SKM-1 (cell line): Measurements from ENCODE around the gene ACAA2.
"Not testable (repeated sequence)": the region's sequence is repeated elsewhere in the genome, so short reads cannot be mapped to it uniquely, and the experiment has no call there.

Experiments
- DNase-seq: peaks from one replicate; lab custom pipeline; 2025; ENCODE audit not compliant: unreplicated experiment; lab: John Stamatoyannopoulos, UW

The ACAA2 gene

DNA sequence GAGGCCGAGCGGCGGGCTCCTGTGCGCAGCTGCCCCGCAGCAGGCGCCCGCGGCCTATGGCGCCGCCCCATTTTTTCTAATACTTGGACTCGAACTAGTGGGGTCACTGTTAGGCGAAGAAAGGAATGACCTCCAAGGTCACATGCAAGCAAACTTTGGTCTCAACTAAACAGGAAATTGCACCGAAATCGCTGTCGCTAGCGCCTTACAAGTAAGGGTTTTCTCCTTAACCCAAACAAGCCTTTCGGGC, 339 bp downstream of the ACAA2 start:
- no peak for DNase-seq

DNA sequence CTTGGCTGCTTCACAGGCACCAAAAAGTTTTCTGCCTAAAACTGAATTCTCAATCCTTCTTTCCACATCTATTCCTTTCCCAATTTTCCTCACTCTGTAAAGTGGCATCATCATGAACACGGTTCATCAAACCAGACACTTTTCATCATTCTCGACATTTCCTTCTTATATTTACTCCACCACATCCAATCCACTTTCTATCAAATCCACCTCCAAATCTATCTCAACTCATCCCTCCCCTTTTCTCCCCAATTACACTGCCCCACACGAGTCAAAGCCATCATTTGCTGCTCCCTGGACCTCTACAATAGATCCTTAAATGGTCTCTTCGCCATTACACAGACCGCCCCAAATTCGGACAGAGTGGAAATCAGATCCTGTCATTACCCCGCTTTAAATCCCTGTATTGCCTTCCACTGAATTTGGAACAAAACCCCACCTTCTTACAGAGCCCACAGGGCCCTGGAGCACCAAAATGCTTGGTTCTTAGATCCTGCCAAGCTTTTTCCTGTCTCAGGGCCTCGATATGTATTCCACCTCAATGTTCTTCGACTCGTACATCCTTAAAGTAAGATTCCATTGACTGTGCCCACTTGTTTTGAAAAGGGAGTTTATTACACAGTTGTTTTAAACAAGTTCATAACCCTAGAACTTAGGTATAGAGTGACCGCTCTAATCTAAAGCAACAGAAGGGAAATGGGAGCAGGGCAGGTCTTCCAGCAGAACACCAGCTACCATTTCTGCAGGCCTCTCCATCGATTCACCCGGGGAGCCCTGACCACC, 856 bp downstream of the ACAA2 start:
- no peak for DNase-seq

DNA sequence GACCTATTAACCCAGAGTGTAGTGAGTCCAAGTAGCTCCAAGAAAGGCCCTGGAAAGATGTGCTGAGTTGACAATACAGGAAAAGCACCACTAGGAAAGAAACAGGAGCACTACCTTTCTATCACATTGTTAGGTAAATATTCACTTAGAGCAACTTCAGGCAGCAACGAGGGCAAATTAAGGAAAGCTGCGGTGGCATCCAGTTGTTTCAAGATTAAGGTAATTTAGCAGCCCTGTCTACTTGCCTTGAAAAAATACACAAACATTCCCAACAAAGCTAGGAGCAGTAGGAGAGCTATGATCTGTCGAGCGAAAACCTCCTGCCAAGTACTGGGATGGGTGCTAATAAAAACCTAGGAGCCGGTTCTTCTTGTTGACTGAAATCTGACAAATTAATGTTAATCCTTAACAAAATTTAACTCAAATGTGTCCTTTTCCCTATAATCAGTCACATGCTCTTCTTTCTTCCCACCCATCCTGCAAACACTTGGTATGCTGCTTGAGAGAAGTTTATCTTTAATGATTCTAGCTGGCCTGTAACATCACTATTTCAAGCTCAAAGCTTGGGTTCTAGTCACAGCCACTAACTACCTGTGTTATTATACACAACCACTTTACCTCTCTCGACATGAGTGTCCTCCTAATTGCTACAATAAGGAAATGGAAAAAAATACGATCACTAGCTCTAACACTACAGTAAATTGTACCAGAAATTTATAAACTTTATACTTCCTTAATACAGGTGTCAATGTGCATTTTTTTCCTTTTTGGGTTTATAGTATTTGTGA, 2.0 kb downstream of the ACAA2 start:
- no peak for DNase-seq

DNA sequence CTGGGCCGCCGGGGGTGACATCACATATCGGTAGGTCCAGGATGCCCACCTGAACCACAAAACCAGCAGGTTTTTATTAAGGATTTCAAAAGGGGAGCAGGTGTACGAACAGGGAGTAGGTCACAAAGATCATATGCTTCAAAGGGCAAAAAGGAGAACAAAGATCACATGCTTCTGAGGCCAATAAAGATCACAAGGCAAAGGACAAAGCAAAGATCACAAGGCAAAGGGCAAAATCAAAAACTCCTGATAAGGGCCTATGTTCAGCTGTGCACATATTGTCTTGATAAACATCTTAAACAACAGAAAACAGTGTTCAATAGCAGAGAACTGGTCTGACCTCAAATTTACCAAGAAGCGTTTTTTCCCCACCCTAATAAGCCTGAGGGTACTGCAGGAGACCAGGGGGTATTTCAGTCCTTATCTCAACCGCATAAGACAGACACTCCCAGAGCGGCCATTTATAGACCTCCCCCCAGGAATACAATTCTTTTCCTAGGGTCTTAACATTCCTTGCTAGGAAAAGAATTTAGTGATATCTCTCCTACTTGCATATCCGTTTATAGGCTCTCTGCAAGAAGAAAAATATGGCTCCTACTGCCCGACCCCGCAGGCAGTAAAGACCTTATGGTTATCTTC, 4.7 kb downstream of the ACAA2 start:
- DNase-seq: not testable (repeated sequence)

GRCh38 chr18:49804096-49804495, 9.2 kb downstream of the ACAA2 start:
- DNase-seq: no peak

GRCh38 chr18:49802623-49803022, 10.7 kb downstream of the ACAA2 start:
- no peak for DNase-seq

GRCh38 chr18:49800491-49800890, 12.8 kb downstream of the ACAA2 start:
- not testable (repeated sequence) for DNase-seq

DNA sequence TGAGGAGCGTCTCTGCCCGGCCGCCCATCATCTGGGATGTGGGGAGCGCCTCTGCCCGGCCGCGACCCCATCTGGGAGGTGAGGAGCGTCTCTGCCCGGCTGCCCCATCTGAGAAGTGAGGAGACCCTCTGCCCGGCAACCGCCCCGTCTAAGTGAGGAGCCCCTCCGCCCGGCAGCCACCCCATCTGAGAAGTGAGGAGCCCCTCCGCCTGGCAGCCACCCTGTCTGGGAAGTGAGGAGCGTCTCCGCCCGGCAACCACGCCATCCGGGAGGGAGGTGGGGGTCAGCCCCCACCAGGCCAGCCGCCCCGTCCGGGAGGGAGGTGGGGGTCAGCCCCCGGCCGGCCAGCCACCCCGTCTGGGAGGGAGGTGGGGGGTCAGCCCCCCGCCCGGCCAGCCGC, 13.5 kb downstream of the ACAA2 start:
- not testable (repeated sequence) for DNase-seq

DNA sequence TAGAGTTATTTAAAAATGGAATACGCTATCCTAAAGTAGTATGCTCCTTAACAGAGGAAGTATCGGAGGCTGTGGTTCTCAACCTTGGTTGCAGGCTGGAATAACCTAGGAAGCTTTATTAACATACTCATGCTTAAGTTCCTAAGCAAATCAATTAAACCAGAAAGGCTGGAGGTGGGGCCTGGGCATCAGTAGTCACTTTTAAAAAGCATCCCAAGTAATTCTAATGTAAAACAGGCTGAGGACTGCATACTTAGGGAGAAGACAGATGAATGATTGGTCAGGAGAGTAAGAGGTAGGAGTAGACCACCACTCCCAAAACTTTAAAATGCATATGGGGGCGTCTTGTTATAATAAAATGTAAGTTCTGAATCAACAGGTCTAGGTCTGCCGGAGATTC, 15.3 kb downstream of the ACAA2 start:
- DNase-seq: no peak

GRCh38 chr18:49795612-49796552, 17.5 kb downstream of the ACAA2 start:
- no peak for DNase-seq

DNA sequence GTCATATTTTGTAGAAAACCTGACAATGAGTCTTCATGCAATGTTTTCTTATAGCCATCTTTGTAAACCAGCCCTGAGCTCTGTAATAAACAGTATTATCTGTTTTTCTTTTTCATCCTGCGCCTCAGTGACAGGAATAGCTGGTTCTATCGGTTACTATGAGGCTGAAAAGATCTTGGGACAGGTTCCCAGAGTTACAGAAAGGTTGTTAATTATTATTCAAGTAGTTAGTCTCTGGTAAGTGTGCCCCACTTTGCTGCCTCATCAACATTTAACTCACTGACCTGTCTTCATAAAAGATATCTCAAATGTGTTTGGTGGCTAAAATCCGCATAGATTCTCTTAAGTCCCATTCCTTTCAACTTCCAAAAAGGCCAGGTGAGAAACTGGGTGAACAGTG, 18.6 kb downstream of the ACAA2 start:
- no peak for DNase-seq

DNA sequence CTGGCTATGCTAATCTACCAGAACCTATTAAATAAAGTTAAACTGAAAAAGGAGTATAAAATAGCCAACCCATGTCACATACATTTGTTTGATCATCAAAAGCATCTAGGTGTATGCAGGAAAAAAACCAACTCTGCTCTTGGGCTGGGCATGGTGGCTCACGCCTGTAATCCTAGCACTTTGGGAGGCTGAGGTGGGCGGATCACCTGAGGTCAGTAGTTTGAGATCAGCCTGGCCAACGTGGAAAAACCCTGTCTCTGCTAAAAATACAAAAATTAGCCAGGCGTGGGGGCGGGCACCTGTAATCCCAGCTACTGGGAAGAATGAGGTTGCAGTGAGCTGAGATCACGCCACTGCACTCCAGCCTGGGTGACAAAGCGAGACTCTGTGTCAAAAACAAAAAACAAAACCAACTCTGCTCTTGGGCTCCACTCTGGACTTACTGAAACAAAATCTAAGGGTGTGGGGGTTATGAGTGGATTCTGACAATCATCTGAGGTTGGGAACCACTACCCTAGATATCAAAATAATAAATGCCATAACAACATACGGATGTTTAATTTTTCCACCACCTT, 23.7 kb downstream of the ACAA2 start:
- DNase-seq: not testable (repeated sequence)

DNA sequence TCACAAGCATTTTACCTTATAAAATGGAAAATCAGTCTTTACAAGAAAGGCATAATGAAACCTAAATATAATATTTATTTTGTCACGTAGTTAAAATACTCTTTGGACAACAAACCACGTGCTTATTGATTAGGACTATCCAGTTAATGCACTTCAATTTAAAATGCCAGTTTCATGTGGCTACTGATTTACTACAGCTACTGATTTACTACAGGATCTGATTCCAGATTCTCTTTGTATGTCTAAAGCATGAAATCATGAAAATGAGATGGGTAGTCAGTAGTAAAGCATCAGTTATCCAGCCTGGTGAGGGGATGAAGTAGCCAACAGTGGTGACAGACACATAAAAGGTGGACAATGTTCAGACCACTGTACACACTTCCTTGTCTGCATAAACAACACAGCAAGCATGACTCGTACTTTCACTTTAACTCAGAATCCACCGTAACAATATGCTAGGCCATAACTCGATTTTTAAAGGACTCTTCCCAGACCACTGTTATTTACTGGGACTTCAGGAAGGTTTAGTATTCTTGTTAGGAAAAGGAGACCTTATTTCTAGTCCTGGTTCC, 24.9 kb downstream of the ACAA2 start:
- no peak for DNase-seq

GRCh38 chr18:49786019-49786720, 27.2 kb downstream of the ACAA2 start:
- no peak for DNase-seq

DNA sequence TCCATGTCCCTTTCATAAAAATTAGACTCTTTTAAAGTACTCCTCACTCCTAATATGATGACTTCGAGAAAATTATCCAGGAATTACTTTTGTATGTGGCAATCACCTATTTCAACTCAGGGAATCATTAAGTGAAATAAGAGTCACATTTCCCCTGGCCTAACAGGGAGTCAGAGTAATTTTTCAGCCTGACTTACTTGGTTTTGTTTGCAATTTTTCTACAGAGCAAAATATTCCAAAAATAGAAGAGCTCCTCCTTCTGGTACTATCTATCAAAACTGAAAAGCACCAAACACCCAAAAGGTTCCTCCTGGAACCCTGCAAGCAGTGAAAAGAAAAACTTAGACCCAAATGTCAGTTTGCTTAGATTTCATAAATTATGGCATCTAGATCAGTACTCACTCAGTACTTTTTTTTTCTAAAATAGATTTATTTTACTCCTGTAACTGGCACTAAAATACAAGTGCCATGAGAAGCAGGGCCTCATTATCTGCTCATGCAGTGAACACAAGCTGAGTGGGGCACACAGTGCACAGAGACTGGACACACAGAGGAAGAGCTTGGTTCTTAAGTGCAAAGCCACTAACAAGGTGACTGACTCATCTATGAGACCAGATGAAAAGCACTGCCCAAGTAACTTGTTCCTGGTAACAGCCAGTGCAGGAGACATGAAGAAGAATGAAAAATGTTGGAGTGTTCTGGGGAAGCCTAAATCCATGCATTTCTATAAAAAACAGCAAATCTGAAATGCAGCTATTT, 28.7 kb downstream of the ACAA2 start:
- no peak for DNase-seq

GRCh38 chr18:49783631-49784030, 29.7 kb downstream of the ACAA2 start:
- DNase-seq: not testable (repeated sequence)

DNA sequence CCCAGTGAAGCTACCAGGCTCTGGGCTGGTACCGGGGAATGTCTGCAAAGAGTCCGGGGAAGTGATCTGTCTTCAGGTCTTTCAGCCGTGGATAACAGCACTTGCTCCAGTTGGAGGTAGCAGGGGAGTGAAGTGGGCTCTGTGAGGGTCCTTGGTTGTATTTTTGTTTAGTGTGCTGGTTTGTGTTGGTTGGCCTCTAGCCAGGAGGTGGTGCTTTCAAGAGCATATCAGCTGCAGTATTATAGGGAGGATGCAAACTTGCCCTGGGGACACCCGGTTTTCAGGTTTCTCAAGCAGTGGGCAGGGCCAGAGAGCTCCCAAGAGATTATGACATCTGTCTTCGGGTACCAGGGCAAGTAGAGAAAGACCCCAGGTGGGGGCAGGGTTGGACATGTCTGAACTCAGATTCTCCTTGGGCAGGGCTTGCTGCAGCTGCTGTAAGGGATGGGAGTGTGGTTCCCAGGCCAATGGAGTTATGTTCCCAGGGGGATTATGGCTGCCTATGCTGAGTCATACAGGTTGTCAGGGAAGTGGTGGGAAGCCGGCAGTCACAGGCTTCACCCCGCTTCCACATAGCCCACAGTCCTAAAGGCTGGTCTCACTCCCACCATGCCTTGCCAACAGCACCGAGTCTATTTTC, 34.4 kb downstream of the ACAA2 start:
- no peak for DNase-seq

DNA sequence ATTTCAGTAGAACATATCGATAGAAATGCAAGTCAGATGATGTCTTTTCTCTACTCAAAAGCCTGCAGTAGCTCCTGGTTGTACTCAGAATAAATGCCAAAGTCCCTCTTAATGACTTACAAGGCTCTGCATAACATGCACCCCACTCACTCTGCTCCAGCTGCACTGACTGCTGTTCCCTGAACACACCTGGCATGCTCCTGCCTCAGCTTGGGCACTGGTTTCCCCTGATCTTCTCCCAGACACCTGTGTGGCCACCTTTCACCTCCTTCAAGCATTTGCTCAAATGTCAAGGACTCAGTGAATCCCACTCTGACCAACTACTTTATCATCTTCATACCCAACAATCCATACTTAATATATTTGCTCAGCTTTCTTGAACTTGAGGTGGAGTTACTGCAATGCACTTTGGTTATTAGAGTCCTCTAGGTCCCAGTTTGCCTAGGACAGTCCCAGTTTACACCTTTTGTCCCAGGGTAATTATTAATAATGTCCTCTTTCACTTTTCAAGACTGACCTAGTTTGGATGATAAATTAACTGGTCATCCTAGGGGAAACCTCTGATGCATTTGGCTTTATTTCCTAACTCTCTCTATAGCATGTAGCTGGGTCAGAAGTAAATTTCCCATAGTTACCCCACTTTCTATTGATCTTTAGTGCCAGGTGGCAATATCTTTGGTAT, 44.1 kb downstream of the ACAA2 start:
- DNase-seq: no peak
